T-helper 1 cell (primary cell): ENCODE measurements around the gene RRP1.

Experiments used
- DNase-seq, 5 donors: peaks; one replicate each; pipeline ENCODE4 v3.0.0-alpha.2; 2012 to 2020

Gene RRP1

DNA sequence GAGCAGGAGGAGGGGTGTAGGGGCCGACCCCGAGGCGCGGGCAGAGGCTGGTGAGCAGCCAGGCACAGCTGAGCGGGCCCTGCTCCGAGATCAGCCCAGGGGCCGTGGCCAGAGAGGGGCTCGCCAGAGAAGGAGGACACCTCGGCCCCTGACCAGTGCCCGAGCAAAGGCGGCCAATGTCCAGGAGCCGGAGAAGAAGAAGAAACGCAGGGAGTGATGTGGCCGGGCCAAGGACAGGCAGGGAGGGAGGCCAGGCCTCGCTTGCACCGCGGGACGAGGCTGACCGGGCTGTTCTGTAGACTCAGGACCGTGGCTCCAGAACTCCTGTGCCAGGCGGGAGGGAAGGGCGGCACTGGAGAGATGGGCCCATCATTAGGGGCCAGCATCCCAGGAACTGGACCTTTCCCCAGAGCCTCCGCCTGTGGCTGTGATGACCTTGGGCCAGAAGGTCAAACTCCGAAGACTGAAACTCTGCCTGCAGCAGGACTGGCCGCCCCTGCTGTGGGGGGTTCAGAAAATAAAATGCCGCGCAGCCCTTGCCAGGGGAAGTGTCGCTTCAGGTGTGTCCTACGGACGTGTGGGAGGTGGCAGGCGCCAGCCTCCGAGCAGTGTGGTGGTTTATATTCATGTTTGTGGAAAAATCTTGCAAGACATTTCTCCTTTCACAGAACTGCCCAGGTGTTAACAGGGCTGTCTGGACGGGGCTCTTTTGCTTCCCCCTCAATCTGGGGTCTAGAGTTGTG lies 14.4 kb downstream of the RRP1 start:
- DNase-seq: no peak

DNA sequence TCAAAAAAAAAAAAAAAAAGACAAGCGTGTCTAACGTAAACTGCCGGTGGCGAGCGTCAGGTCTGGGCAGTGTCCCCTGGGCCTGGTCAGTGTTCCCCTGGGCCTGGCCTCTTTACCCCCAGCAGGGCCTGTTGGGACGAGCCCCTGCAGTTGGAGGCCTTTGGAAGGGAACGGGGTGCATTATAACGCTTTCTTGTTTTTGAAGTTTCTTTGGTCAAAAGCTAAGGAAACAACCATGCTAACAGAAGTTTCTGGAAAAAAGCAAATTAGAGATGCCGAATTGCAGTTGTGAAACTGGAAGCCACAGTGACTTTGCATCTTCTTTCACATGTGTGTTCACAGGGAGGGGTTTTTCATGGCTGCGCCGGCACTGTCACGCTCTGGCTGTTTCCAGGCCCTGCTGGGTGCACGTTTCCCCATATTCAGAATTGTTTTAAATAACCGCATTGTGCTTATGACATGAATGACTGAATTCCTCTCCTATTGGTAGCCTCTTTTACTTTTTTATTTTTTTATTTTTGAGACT lies 16.0 kb downstream of the RRP1 start:
- no peak for DNase-seq

DNA sequence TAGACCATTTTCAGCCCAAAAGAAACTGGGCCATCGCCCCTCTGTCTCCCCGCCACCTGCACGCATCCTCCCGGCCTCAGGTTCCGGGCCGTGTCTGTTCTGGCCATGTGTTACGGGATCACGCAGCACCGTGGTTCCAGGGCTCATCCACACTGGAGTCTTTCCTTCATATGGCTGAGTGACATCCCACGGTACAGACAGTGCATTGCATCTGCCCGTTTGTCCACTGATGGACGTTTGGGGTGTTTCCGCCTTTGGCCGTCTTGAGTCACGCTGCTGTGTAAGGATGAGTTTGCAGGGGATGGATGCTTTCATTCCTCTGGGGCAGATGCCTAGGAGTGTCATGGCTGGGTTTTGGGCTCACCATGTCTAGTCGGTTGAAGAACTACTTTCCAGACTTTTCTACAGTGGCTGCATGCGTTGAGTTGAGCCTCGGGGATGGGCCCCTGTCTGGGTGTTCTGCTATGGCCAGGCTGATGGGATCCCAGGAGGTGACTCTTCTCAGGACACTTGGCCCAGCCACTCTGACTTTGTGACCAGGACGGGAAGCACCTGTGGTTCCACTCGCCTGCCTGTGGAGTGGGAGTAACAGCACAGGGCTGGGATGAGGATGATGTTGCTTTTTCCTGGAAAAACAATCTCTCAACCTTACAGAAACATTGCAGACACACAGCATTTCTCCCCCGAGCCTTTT lies 16.8 kb downstream of the RRP1 start:
- DNase-seq: no peak

DNA sequence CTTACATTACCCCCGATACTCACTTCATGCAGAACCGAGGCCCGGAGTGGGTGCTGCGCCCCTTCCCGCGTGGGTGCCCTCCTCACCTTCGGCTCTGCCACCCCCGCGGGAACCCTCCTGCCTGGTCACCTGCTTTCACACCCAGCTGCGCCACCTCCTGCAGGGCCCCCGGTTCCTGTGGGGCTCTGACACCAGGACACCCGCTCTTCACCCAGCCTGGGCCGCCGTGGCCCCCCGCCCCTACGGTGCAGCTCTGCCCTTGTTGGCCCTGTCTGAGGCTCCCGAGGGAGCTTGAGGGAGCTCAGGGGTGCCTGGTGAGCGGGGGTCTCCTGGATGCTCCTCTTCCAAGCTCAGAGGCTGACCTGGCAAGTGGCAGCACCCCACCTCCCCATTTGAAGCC lies 19.0 kb downstream of the RRP1 start:
- no peak for DNase-seq

DNA sequence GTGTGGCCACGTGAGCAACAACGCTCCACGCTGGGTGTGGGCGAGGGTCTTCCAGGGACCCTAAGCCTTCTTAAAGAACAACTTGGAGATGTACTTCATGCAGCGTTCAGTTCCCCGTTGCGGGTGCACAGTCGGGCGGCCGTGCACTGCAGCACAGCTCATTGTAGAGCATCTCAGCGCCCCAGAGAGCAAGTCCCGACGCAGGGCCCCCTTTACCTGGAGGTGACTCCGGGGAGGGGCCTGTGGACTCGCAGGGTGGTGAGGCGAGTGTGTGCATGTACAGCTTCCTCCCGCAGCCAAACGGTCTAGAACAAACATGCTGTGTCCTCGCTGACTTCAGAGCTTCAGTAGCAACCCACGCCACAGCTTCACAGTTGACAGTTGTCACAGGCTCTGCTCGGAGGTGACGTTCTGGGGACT lies 19.5 kb downstream of the RRP1 start:
- DNase-seq: no peak

DNA sequence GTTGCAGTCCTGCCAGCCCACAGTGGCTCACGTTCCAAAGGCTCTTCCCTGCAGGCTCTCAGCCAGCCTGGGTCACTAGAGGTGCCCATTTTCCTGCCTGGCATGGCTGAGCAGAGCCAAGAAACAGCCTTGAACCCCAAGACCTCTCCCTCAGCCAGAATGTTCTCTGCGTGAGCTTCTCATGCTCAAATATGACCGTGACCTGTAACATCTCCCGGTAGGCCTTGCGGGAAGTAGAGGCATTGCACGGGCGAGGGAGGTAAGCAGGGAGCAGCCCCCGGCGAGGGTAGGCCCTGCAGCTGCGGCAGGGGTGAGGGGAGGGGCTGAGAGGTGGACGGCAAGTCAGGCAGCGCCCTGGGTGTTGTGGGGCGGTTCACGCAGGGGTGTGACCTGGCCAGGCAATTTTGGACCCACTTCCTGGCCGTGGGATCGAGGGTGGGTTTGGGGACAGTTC lies 20.0 kb downstream of the RRP1 start:
- DNase-seq: no peak

- DNase-seq: no peak
Measured at GRCh38 chr21:43809853-43810504, 20.6 kb downstream of the RRP1 start.

DNA sequence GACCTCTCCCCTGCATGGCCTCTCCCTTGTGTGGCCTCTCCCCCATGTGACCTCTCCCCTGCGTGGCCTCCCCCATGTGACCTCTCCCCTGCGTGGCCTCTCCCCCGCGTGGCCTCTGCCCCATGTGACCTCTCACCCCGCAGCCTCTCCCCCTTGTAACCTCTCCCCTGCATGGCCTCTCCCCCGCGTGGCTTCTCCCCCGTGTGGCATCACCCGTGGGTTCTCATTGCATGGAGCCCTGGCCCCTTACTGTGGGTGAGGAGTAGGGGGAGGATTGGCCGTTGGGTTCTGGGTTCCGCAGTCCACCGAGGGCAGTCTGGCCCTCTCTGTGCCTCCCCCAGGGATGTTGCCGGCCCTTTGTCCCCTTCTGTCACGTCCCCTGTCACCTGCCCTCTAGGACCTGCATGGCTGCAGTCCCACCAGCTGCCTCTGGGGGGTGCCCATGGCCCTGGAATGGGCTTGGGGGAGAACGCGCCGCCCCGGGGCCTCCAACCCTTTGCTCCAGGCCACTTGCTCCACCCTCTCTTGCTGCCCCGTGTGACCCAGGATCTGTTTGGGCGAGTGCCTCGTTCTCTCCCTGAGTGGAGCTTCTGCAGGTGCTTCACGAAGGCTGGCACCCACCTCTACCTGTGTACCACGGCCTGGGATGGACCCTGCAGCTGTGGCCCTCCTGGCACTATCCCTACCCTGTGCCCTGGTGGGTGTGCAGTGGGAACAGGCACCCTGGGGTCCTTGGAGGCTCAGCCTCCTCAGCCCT lies 21.3 kb downstream of the RRP1 start:
- peak; percentile 64 to 86 (median 80) for DNase-seq

DNA sequence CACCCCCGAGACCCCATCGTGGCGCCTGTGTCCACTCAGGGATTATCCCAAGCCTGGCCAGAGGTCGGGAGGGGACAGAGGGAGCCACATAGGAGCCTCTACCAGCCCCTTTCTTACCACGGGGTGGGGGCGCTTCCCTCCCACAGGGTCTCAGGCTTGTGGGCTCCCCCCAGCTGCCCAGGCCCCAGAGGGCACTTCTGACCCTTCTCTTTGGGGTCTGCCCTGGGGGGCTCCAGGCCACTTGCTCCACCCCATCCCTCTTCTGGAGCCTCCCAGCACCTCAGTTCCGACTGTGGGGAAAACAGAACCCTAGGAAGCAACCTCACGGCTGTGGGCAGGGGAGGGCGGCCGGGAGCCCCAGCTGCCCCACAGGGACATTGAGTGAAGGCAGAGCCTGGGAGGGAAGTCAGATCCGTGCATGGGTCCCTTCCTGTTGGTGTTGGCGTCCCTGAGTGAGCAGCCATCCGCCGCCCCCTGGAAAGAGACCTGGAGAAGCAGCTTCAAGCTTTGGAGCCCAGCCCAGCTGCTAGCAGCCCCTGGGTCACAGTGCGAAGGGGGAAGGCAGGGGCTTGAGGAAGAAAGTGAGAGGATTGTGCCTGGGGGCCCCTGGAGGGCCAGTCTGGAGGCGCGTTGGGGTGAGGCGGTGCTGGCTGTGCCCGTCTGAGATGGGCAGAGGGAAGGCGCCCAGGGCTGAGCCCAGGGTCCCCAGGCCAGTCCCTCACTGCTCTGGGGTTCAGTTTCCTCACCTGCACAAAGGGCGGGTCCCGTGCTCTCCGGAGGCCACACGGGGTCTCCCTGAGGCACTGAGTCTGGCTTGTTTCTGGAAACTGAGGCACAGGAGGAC lies 22.1 kb downstream of the RRP1 start:
- DNase-seq: no peak

GRCh38 chr21:43812139-43812821 lies 22.9 kb downstream of the RRP1 start:
- DNase-seq: no peak

- no peak for DNase-seq
Measured at GRCh38 chr21:43812957-43813655, 23.7 kb downstream of the RRP1 start.

- no peak for DNase-seq
Measured at GRCh38 chr21:43813656-43813980, 24.2 kb downstream of the RRP1 start.

GRCh38 chr21:43814215-43815106 lies 25.1 kb downstream of the RRP1 start:
- DNase-seq: no peak

DNA sequence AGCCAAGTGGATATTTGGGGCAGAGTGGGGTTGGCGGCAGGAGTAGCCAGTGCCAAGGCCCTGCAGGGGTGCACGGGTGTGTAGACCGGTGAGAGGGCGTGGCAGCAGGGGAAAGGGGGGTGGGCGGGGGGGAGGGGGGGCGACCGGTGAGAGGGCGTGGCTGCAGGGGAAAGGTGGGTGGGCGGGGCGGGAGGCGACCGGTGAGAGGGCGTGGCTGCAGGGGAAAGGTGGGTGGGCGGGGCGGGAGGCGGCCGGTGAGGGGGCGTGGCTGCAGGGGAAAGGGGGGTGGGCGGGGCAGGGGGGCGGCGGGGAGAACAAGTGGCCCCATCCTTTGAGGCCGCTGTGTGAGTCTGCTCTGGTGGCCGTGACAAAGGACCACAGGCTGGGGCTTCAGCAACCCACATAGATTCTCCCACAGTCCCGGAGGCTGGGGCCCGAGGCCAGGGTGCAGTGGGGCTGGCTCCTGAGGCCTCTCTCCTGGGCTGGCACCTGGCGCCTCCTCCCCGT lies 25.8 kb downstream of the RRP1 start:
- DNase-seq: peak in 1 of 5 donors; percentile 14

DNA sequence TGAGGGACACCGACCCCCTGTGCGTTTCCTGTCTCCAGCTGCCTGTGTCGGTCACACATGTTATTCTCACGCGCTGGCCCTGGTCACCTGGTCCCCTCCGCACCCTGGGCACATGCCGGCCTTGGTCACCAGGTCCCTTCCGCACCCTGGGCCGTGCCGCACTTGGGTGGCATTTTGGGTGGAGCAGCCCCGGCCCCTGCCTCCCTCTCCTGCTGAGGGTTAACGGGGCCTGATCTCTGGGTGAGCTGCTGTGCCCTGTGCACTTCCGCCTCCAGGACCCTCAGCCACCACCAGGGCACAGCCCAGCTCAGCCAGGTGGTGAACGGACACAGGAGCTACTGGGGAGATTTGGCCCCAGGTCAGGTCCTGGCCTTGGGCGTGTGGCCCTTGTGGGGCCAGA lies 26.6 kb downstream of the RRP1 start:
- no peak for DNase-seq

DNA sequence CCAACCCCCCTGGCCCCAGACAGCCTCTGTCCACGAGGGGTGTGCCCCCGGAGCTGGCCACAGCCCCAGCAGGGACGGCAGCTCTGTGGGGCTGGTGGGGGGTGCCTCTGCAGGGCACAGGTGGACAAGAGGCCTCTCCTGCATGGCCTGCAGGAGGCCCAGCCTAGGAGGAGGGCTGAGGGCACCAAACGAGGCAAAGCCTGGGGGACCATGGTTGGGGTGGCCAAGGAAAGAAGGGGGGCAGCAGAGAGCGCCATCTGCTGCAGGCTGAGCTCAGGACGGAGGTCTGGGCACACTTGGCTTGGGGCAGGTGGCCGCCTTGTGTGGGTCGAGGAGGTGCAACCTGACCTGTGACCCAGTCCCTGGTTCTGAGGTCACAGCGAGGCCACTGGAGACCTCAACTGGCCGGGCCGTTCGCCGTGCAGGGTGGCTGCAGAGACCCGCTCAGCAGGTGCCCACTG lies 27.3 kb downstream of the RRP1 start:
- DNase-seq: no peak

GRCh38 chr21:43817157-43818086 lies 28.0 kb downstream of the RRP1 start:
- no peak for DNase-seq

DNA sequence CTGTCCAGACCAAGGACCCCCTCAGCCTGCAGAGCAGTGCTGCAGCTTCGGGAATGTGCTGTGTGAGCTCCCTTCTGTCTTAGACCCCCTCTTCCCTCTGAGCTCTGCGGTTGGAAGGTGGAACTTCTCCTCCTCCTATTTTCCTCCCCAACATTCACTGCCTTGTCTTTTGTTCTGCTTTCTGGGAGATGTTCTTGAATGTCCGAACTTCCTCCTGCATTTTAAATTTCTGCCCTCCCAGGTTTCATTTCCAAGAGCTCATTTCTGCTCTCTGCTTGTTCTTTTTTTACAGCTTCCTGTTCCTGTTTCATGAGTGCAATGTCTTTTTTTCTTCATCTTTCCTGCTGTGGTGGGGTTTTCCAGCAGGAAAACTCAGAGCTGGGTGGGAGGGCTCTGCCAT lies 29.3 kb downstream of the RRP1 start:
- no peak for DNase-seq
